SK-N-SH (cell line): Measurements from ENCODE around the gene MMD2. TPM values are rescaled to one million over a fixed set of nuclear protein-coding genes. Genes with fewer than 3 reads are reported as not detected.
"Not testable (repeated sequence)": the region's sequence is repeated elsewhere in the genome, so short reads cannot be mapped to it uniquely, and the experiment has no call there.

ENCODE experiments used
- CTCF ChIA-PET: fragments of 300-600, 350-600 bp; formaldehyde crosslinking; extraction: SDS; loops from one replicate; lab custom pipeline; 2021; lab: Yijun Ruan, JAX
- POLR2A ChIA-PET: fragments of 350-600 bp; sonication (Branson Sonifier 250); formaldehyde crosslinking; extraction: SDS; loops from one replicate; lab custom pipeline; 2020; ENCODE audit warnings: antibody characterized with exemption, inconsistent platforms; lab: Yijun Ruan, JAX
- DNase-seq: peaks from one replicate; pipeline ENCODE4 v3.0.0; 2012
- H2AFZ ChIP-seq: fragments of 200-600 bp; sonication (generic); 2 replicates; pipeline ENCODE4 v1.8.1; 2016; ENCODE audit warnings: antibody characterized with exemption, mild to moderate bottlenecking, low read depth
- H3F3A ChIP-seq: fragments of 200-600 bp; sonication (generic); replicated peaks from 2 replicates; pipeline ENCODE3; 2016; ENCODE audit warnings: antibody characterized with exemption, mild to moderate bottlenecking; ENCODE audit not compliant: insufficient read depth
- H3K27ac ChIP-seq, 2 experiments: fragments of 200-500 bp in 1 of 2; fragments of 200-600 bp in 1 of 2; sonication (Bioruptor generic) in 1 of 2; sonication (generic), shearing (Covaris generic) in 1 of 2; 2 replicates each; pipeline versions ENCODE4 v1.5.1 to v1.6.1; 2014 to 2016; ENCODE audit warnings: low read depth in 2 of 2, inconsistent platforms in 1 of 2, low read length in 1 of 2, mild to moderate bottlenecking in 1 of 2, mixed read lengths in 1 of 2
- H3K27me3 ChIP-seq: fragments of 200-600 bp; sonication (generic), shearing (Covaris generic); 2 replicates; pipeline ENCODE4 v1.6.1; 2016; ENCODE audit warnings: mixed run types; ENCODE audit not compliant: insufficient read depth
- H3K36me3 ChIP-seq, 2 experiments: fragments of 200-500 bp in 1 of 2; fragments of 200-600 bp in 1 of 2; sonication (Bioruptor generic) in 1 of 2; sonication (generic) in 1 of 2; replicated peaks in 1 of 2; 2 replicates each; pipeline versions ENCODE3 to v1.5.1; 2014 to 2016; ENCODE audit warnings: low read length in 1 of 2, mild to moderate bottlenecking in 1 of 2; ENCODE audit not compliant: insufficient read depth in 2 of 2, control insufficient read depth in 1 of 2
- H3K4me1 ChIP-seq, 2 experiments: fragments of 200-500 bp in 1 of 2; fragments of 200-600 bp in 1 of 2; sonication (Bioruptor generic) in 1 of 2; sonication (generic), shearing (Covaris generic) in 1 of 2; 2 replicates each; pipeline versions ENCODE4 v1.5.1 to v1.6.1; 2014 to 2016; ENCODE audit warnings: low read depth in 1 of 2, low read length in 1 of 2, mixed run types in 1 of 2; ENCODE audit not compliant: insufficient read depth in 2 of 2, control insufficient read depth in 1 of 2
- H3K4me2 ChIP-seq: fragments of 200-600 bp; sonication (generic), shearing (Covaris generic); 2 replicates; pipeline ENCODE4 v1.6.1; 2017; ENCODE audit warnings: mixed run types
- H3K4me3 ChIP-seq, 2 experiments: fragments of 200-500 bp in 1 of 2; fragments of 200-600 bp in 1 of 2; sonication (Bioruptor generic) in 1 of 2; sonication (generic), shearing (Covaris generic) in 1 of 2; 2 replicates each; pipeline versions ENCODE4 v1.5.1 to v1.8.1; 2014 to 2016; ENCODE audit warnings: low read depth in 2 of 2, inconsistent platforms in 1 of 2, low read length in 1 of 2, mild to moderate bottlenecking in 1 of 2, mixed read lengths in 1 of 2, moderate library complexity in 1 of 2
- H3K79me2 ChIP-seq: fragments of 200-600 bp; sonication (generic); 2 replicates; pipeline ENCODE4 v1.8.1; 2017; ENCODE audit warnings: mild to moderate bottlenecking; ENCODE audit not compliant: insufficient read depth
- H3K9ac ChIP-seq: fragments of 200-600 bp; sonication (generic); 2 replicates; pipeline ENCODE4 v1.6.1; 2017; ENCODE audit warnings: mixed run types
- H3K9me2 ChIP-seq: fragments of 200-600 bp; sonication (generic); 2 replicates; pipeline ENCODE4 v1.6.1; 2017; ENCODE audit warnings: mixed run types
- H3K9me3 ChIP-seq: fragments of 200-600 bp; sonication (generic); 2 replicates; pipeline ENCODE4 v1.6.1; 2017; ENCODE audit warnings: mixed run types, mild to moderate bottlenecking, moderate library complexity
- H4K20me1 ChIP-seq: fragments of 200-600 bp; sonication (generic); 2 replicates; pipeline ENCODE4 v1.6.1; 2017; ENCODE audit warnings: mild to moderate bottlenecking, mixed run types; ENCODE audit not compliant: insufficient read depth
- ELF1 ChIP-seq: IDR thresholded peaks from 2 replicates; pipeline ENCODE4 v1.4.0; 2012
- EP300 ChIP-seq, 2 experiments: IDR thresholded peaks; 2 replicates each; pipeline versions ENCODE4 v1.4.0 to v1.6.1; 2012; ENCODE audit warnings: borderline replicate concordance in 1 of 2, low read depth in 1 of 2, low read length in 1 of 2
- EZH2phosphoT487 ChIP-seq: fragments of 200-600 bp; sonication (generic); IDR thresholded peaks from 2 replicates; pipeline ENCODE4 v1.6.1; 2017; ENCODE audit warnings: low read depth, mixed run types, mild to moderate bottlenecking, antibody characterized with exemption, moderate library complexity, borderline replicate concordance
- FOXJ3 ChIP-seq: sonication (generic); formaldehyde crosslinking; IDR thresholded peaks from 2 replicates; pipeline ENCODE4 v1.5.1; 2020; ENCODE audit warnings: mild to moderate bottlenecking, missing genetic modification reagents
- GATA2 ChIP-seq: sonication (generic); formaldehyde crosslinking; IDR thresholded peaks from 2 replicates; pipeline ENCODE4 v1.5.0; 2020; ENCODE audit warnings: mild to moderate bottlenecking, missing genetic modification reagents
- JUND ChIP-seq: IDR thresholded peaks from 2 replicates; pipeline ENCODE4 v1.4.0; 2012
- NFIC ChIP-seq: IDR thresholded peaks from 2 replicates; pipeline ENCODE4 v1.4.0; 2012; ENCODE audit warnings: borderline replicate concordance
- PBX3 ChIP-seq: IDR thresholded peaks from 2 replicates; pipeline ENCODE4; 2012
- REST ChIP-seq: IDR thresholded peaks from 2 replicates; pipeline ENCODE4 v1.6.1; 2012; ENCODE audit warnings: mild to moderate bottlenecking, low read depth, low read length, moderate library complexity
- RXRA ChIP-seq: IDR thresholded peaks from 2 replicates; pipeline ENCODE4 v1.4.0; 2012; ENCODE audit warnings: low read depth, mild to moderate bottlenecking, borderline replicate concordance
- SMC3 ChIP-seq: IDR thresholded peaks from 2 replicates; pipeline ENCODE4 v1.6.1; 2012; ENCODE audit warnings: low read depth, low read length, improper control_type of control experiment
- TCF12 ChIP-seq: IDR thresholded peaks from 2 replicates; pipeline ENCODE4 v1.4.0; 2012
- USF1 ChIP-seq: IDR thresholded peaks from 2 replicates; pipeline ENCODE4 v1.4.0; 2012; ENCODE audit warnings: low read depth, borderline replicate concordance
- YY1 ChIP-seq: IDR thresholded peaks from 2 replicates; pipeline ENCODE4 v1.4.0; 2012; ENCODE audit warnings: low read depth, mild to moderate bottlenecking
- ZBTB33 ChIP-seq: IDR thresholded peaks from 2 replicates; pipeline ENCODE4 v1.4.0; 2012; ENCODE audit warnings: low read depth, borderline replicate concordance
- WGBS: methylation state at CpG from one replicate; pipeline ENCODE4 v1.1.6; 2017; ENCODE audit warnings: low lambda C conversion rate; 5-methylcytosine and 5-hydroxymethylcytosine counted together
- polyA plus RNA-seq, 3 experiments: library from polyadenylated mRNA; depleted of rRNA; stranded (reverse); fragments of >200 nt; gene quantifications; 2 replicates each; pipeline ENCODE4 v1.2.3, GENCODE V29; 2012

Gene MMD2
- polyA plus RNA-seq, 1 of the 3 experiments (the other 2 are of a cell fraction) = not detected

GRCh38 chr7:4891522-4891921, 67.5 kb downstream of the MMD2 start:
- H3F3A ChIP-seq, H3K4me3 ChIP-seq, H3K27me3 ChIP-seq, H3K9me3 ChIP-seq, DNase-seq, H3K36me3 ChIP-seq, H3K27ac ChIP-seq, H3K4me1 ChIP-seq, H3K79me2 ChIP-seq, H4K20me1 ChIP-seq, H3K9me2 ChIP-seq, H2AFZ ChIP-seq, H3K9ac ChIP-seq, H3K4me2 ChIP-seq: not testable (repeated sequence)
- ChIA-PET POLR2A (interaction anchor here (0.7 kb wide), 1 partner anchor 1438 kb away, joined by 3 read pairs; no protein-coding TSS in a partner anchor), CTCF (interaction anchor here (0.6 to 2.3 kb wide), 4 partner anchors 8 to 93 kb away, joined by 4 to 16 read pairs (median 6); partner anchors contain the start of gene RADIL)
- 32% methylated on average over 2 of the region's 2 CpGs for WGBS

- no peak for TF ChIP-seq EP300 (IDR thresholded peaks at IDR 0.05; ENCODE audit: borderline replicate concordance in 1 of 2, low read depth in 1 of 2, low read length in 1 of 2)
- no peak for TF ChIP-seq SMC3
- TF ChIP-seq NFIC = no peak
- no peak for TF ChIP-seq RXRA
- TF ChIP-seq ELF1 = no peak
- no peak for TF ChIP-seq REST
- no peak for TF ChIP-seq YY1
- TF ChIP-seq FOXJ3 (CRISPR knock-in tag) = no peak
- TF ChIP-seq PBX3 = no peak
- TF ChIP-seq USF1 = no peak
- TF ChIP-seq JUND = no peak
- TF ChIP-seq EZH2phosphoT487 = no peak
- TF ChIP-seq ZBTB33 = no peak
- TF ChIP-seq GATA2 (CRISPR knock-in tag) = no peak
- no peak for TF ChIP-seq TCF12
- Histone ChIP-seq H3K27ac (no peak overlapping the region), H3K4me2 (no peak overlapping the region), H3K4me1 (no peaks in the 10 kb centered on the region), H3F3A (no peaks in the 10 kb centered on the region), H4K20me1 (no peaks in the 10 kb centered on the region), H3K9ac (no peak overlapping the region), H3K36me3 (no peaks in the 10 kb centered on the region), H3K27me3 (no peaks in the 10 kb centered on the region), H3K9me2 (no peaks in the 10 kb centered on the region), H2AFZ (no peak overlapping the region), H3K9me3 (no peaks in the 10 kb centered on the region), H3K79me2 (no peaks in the 10 kb centered on the region), H3K4me3 (no peak overlapping the region)
- ChIA-PET POLR2A (no interaction called here), CTCF (interaction anchor here (1.1 to 3.9 kb wide), 4 partner anchors 9 to 60 kb away, joined by 3 to 25 read pairs (median 14); no protein-coding TSS in a partner anchor)
- no peak for DNase-seq
- WGBS = 13% methylated on average over 1 of the region's 1 CpG
These were observed 69.3 kb downstream of the MMD2 start for GRCh38 chr7:4889682-4890081.
